GM19035 (cell line): ENCODE results near the gene RIOK3.
"Not testable (repeated sequence)": the region's sequence is repeated elsewhere in the genome, so short reads cannot be mapped to it uniquely, and the experiment has no call there.

Experiments
- ATAC-seq: cut with Tn5 transposase; IDR thresholded peaks from one replicate; pipeline ENCODE4 v1.9.1; 2021; ENCODE audit not compliant: unreplicated experiment

The RIOK3 gene

GRCh38 chr18:23452728-23453679 is at the start of gene RIOK3:
Gene RIOK3, plus strand, starts transcription at chr18:23453287. Its CDS starts 153 bp downstream, at chr18:23453440.
- peak; percentile 95 for ATAC-seq

GRCh38 chr18:23403310-23403709 is 49.8 kb upstream of the RIOK3 start:
- ATAC-seq, result no peak

DNA sequence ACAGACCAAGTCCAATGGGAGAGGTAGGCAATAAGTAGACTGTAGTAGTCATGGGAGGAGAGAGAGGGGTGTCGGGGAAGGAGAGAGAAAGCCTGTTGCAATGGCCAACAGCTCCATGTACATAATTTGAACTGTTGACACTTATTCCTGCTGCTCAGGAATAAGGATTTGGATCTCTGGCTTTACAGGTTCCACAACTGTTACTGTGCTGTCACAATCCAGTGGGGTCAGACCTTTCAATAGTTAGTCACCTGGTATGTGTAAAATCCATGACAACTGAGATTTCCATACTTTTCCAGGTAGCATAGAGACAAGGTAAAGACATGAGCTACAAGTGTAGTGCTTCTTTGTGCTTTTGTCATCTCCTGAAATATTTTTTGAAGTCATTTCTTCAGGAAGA is 47.5 kb upstream of the RIOK3 start:
- no peak for ATAC-seq

DNA sequence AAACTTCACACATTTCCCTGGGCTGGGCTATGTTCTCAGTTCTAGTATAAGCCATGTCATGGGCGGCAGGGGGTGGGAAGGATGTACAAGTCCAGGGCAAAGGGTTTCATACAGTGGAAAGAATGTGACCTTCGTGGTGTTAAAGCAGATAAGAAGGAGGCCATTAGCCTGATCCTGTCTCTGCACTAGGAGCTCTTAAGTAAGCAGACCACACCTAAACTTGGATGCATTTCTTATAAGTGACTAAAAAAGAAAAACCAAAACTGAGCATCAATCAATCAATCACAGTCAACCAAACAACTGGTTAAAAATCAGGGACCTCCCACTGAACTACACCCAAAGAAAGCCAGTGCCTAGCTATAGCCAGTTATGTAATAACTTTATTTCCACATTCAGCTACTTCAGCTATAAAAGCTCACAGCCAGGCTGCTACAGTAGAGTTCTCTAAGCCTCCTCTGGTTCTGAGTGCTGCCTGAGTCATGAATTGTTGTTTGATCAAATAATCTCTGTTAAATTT is 46.8 kb upstream of the RIOK3 start:
- no peak for ATAC-seq

DNA sequence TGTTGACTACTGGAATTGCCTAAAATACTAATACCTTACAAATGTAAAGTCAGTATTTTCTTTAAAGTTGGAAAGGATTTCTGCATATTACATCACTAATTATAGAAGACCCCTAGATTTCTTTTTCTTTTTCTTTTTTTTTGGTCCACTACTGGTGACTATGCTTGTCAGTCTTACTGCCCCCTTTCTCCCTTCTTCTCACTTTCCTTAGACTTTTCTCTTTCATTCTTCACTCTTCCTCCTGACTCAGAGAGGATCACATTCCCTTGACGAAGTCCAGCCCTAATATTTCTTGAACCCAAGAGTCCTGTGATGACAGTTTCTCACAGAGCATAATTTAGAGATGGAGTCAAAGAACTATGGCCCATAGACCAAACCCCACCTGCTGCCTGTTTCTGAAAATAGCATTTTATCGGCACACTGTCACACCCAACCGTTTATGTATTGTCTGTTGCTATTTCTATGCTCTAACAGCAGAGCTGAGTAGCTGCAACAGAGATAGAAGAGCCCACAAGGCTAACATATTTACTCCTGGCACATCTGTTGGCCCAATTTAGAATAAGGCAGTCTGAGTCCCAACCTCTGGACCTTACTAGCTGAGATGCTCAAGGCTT is 40.6 kb upstream of the RIOK3 start:
- no peak for ATAC-seq

GRCh38 chr18:23415515-23415914 is 37.6 kb upstream of the RIOK3 start:
- no peak for ATAC-seq

GRCh38 chr18:23416298-23416697 is 36.8 kb upstream of the RIOK3 start:
- ATAC-seq, result no peak

DNA sequence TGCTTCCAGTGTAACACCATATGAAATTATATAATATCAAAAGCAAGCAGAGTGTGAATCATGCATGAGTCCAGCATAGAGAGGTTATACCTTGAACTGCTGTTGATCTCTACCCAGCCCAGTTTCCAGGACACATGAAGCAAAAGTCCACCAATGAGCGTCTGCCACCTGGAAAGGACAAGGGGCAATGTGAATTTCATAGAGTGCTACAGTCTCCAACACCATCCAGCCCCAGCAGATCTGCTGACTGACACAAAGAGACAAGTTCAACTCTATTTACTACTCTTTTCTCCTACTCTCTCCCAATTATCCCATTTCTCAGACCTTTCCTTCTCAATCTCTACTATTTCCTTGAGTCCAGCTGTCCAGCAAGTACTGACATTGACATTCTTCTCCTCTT is 31.8 kb upstream of the RIOK3 start:
- ATAC-seq, result no peak

DNA sequence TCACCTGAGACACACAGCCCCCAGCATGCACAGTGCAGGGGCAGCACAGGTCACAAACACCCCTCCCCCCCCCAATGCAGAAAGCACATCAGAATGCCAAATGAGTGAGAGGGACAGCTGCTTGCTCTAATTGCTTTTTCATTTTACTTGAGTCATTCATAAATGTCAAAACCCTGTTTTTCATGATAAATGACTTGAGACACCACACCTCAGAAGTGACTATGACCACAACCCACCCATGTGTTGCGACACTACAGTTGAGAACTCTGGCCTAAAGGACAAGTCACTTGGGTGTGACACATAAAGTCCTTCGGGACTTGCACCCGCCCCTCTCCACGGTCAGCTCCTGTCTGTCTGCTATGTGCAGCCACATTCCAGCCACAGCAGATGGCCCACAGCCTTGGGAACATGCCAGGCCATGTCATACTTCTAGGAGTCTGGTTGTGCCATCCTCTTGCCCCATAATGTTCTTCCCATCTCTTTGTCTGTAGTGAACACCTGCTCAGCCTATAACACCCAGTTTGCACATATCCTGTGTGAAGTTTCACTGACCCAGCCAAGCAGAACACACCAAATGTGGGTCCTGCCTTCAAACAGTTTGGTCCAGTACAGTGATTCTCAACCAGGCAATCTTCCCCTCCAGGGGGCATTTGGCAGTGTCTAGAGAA is 30.2 kb upstream of the RIOK3 start:
- ATAC-seq, result peak; percentile 92

DNA sequence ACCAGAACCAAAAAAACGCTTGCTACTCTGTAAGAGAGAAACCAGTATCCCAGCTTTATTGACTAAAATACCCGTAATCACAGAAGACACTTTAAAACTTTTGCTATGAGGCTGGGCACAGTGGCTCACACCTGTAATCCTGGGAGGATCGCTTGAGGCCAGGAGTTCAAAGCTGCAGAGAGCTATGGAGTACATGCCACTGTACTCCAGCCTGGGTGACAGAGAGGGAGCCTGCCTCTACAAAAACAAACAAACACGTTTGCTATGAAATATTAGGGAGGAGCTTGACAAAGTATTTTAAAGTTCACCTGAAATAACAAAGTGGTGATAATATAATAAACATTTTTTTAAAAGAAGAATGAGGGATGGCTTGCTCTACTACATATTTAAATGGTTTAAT is 28.5 kb upstream of the RIOK3 start:
- no peak for ATAC-seq

GRCh38 chr18:23428821-23429220 is 24.3 kb upstream of the RIOK3 start:
- ATAC-seq, result no peak

DNA sequence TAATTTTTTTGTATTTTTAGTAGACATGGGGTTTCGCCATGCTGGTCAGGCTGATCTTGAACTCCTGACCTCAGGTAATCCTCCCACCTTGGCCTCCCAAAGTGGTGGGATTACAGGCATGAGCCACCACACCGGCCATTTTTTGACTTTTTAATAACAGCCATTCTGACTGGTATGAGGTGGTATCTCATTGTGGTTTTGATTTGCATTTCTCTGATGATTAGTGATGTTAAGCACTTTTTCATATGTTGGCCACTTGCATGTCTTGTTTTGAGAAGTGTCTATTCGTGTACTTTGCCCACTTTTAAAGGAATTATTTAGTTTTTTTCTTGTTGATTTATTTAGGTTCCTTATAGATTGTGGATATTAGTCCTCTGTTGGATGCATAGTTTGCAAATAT is 23.5 kb upstream of the RIOK3 start:
- ATAC-seq, result not testable (repeated sequence)

GRCh38 chr18:23433360-23433759 is 19.7 kb upstream of the RIOK3 start:
- ATAC-seq, result no peak

- ATAC-seq, result peak; percentile 96
Observed at GRCh38 chr18:23437357-23438045, 15.6 kb upstream of the RIOK3 start.

- no peak for ATAC-seq
Observed at GRCh38 chr18:23438046-23438377, 15.1 kb upstream of the RIOK3 start.

- no peak for ATAC-seq
Observed at GRCh38 chr18:23438608-23439366, 14.3 kb upstream of the RIOK3 start.

DNA sequence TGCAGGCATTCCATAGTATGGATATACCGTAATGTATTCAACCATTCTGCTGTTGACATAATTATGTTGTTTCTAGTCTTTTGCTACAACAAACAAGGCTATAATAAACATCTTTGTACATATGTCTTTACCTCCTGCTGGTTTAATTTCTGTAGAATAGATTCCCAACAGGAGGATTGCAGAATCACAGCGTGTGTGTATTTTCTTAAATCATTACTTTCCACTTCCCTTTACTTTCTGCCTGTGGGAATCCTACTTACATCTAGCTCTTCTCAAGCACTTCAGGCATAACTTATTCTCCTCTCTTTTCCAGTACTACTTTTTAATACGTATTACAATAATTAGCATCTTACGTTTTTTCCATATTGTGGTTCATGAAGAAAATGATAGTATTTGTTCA is 13.0 kb upstream of the RIOK3 start:
- ATAC-seq, result no peak

DNA sequence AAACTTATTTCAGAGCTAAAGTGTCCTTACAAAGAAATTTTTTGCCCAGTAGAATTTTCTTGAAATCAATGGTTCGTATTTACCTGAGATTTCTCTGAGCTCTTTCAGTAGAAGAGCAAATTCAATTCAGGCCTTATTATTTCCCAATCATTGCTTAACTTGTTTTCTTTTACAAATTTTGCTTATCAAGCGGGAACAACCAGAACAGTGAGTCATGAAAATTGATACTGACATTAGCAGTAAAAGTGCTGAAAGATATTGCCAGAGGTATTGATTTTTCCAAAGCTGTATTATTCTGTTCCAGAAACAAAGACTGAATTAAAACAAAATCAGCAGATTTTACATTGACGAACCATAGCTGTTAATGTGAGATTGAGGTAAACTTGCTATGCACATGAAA is 10.1 kb upstream of the RIOK3 start:
- ATAC-seq, result no peak

DNA sequence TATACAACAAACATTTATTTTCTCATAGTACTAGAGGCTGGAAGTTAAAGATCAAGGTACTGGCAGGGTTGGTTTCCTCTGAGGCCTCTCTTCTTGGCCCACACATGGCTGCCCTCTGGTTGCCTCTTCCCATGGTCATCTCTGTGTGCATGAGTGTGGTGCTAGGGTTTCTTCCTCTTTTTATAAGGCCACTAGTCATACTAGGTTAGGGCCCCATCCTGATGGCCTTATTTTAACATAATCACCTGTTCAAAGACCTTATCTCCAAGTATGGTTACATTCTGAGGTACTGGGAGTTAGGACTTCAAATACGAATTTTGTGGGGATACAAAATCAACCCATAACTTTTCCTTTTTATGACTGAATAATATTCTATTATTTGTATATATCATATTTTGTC is 4.8 kb upstream of the RIOK3 start:
- ATAC-seq, result no peak

DNA sequence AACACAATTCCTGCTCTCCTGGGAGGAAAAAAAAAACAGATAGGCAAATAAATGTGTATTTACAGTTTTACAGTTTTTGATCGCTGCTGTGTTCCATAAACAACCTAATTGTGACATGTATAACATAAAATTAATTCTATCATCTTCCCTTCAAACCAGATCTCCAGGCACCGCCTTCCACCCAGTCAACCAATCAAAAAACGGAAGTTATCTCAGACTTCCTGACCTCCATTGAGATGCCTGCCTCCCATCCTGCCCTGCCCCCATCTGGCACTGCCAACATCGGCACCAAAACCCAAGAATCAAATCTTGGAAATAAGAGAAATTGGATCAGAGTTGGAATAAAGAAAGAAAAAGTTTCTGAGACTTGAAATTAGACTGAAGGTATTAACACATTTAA is 3.1 kb upstream of the RIOK3 start:
- ATAC-seq, result no peak
